ENCODE measurements around the gene C3AR1. TPM values are rescaled to one million over a fixed set of nuclear protein-coding genes. Genes with fewer than 3 reads are reported as not detected.

The C3AR1 gene
- total RNA-seq, 1 experiment from 2014 or later = 0.09 TPM

GRCh38 chr12:8012651-8013309 is 53.4 kb downstream of the C3AR1 start:
- CTCF ChIA-PET = no interaction called here
- ATAC-seq (no peak), DNase-seq (ENCODE audit: low spot score) (no peak)
- peaks cover 8% of the 10 kb centered on the region; the same call in 1 of the 2 replicates for H3K4me1 Mint-ChIP-seq
- TF ChIP-seq MAX (CRISPR knock-in tag; IDR thresholded peaks at IDR 0.05) (no peak), AFF4 (CRISPR knock-in tag; IDR thresholded peaks at IDR 0.05; ENCODE audit: borderline replicate concordance) (no peak), MYBL2 (CRISPR knock-in tag; IDR thresholded peaks at IDR 0.05) (no peak), ETV6 (CRISPR knock-in tag; IDR thresholded peaks at IDR 0.05) (no peak), FOXP1 (CRISPR knock-in tag; IDR thresholded peaks at IDR 0.05; ENCODE audit: borderline replicate concordance) (no peak), MXD4 (CRISPR knock-in tag; IDR thresholded peaks at IDR 0.05; ENCODE audit: borderline replicate concordance) (no peak), EMX1 (CRISPR knock-in tag; IDR thresholded peaks at IDR 0.05) (no peak), STAT6 (CRISPR knock-in tag; conservative IDR thresholded peaks at IDR 0.05; ENCODE audit: low read depth) (no peak), FOXJ3 (CRISPR knock-in tag; IDR thresholded peaks at IDR 0.05; ENCODE audit: borderline replicate concordance) (no peak), TP53 (CRISPR knock-in tag; IDR thresholded peaks at IDR 0.05) (no peak), GABPB1 (CRISPR knock-in tag; IDR thresholded peaks at IDR 0.05) (no peak), CDX4 (CRISPR knock-in tag; IDR thresholded peaks at IDR 0.05; ENCODE audit: borderline replicate concordance) (no peak), IRF1 (CRISPR knock-in tag; IDR thresholded peaks at IDR 0.05) (no peak), RELA (CRISPR knock-in tag; IDR thresholded peaks at IDR 0.05; ENCODE audit: borderline replicate concordance) (no peak), GRHL2 (CRISPR knock-in tag; IDR thresholded peaks at IDR 0.05; ENCODE audit: insufficient replicate concordance, severe bottlenecking) (no peak), ZNF396 (CRISPR knock-in tag; IDR thresholded peaks at IDR 0.05; ENCODE audit: borderline replicate concordance) (no peak), TEAD4 (CRISPR knock-in tag; IDR thresholded peaks at IDR 0.05) (no peak), CREM (CRISPR knock-in tag; IDR thresholded peaks at IDR 0.05) (no peak)
- H3K27me3 Mint-ChIP-seq (ENCODE audit: low read depth) = no peaks in the 10 kb centered on the region
- no peak overlapping the region for H3K4me3 Mint-ChIP-seq
- peaks cover 14% of the 10 kb centered on the region for H3K36me3 Mint-ChIP-seq
- peaks cover 4% of the 10 kb centered on the region for H3K9me3 Mint-ChIP-seq
- POLR2A ChIA-PET = no interaction called here
- no peak overlapping the region for H3K27ac Mint-ChIP-seq
